ENCODE measurements around the gene ZIM2. TPM values are rescaled to one million over a fixed set of nuclear protein-coding genes. Genes with fewer than 3 reads are reported as not detected.
A peak's percentile ranks its signal among the peaks of the same experiment; 100 is the strongest.

The ZIM2 gene
- total RNA-seq, 4 donors from 2014 or later, result 1.2 TPM; not detected in 3

GRCh38 chr19:56823417-56823816 is 17.1 kb downstream of the ZIM2 start:
- intact Hi-C loops (cut with DNase I), result no loop called here
- no peak for TF ChIP-seq POLR2AphosphoS5 (IDR thresholded peaks at IDR 0.05)
- no peak for TF ChIP-seq CTCF (IDR thresholded peaks at IDR 0.05)
- no peak for TF ChIP-seq POLR2A (IDR thresholded peaks at IDR 0.05; ENCODE audit: low read depth)
- no peak for TF ChIP-seq EP300 (IDR thresholded peaks at IDR 0.05)
- Histone ChIP-seq H3K4me3 (no peak overlapping the region), H3K27ac (replicated peaks in 1 of 4) (no peak overlapping the region), H3K27me3 (no peaks in the 10 kb centered on the region), H3K4me1 (no peaks in the 10 kb centered on the region), H3K9me3 (no peaks in the 10 kb centered on the region), H3K36me3 (peaks cover 0 to 51% (median 40%) of the 10 kb centered on the region in 4 donors)
- WGBS, result 96% methylated on average over 12 of the region's 12 CpGs
- DNase-seq (ENCODE audit: extremely low spot score), result peak; percentile 62

GRCh38 chr19:56822755-56823154 is 17.8 kb downstream of the ZIM2 start:
- Histone ChIP-seq H3K4me3 (no peak overlapping the region), H3K4me1 (no peaks in the 10 kb centered on the region), H3K36me3 (peaks cover 0 to 58% (median 45%) of the 10 kb centered on the region in 4 donors), H3K9me3 (no peaks in the 10 kb centered on the region), H3K27ac (replicated peaks in 1 of 4) (no peak overlapping the region), H3K27me3 (no peaks in the 10 kb centered on the region)
- no peak for DNase-seq (ENCODE audit: extremely low spot score)
- intact Hi-C loops (cut with DNase I), result no loop called here
- TF ChIP-seq EP300 (IDR thresholded peaks at IDR 0.05) (no peak), POLR2A (IDR thresholded peaks at IDR 0.05; ENCODE audit: low read depth) (no peak), POLR2AphosphoS5 (IDR thresholded peaks at IDR 0.05) (no peak), CTCF (IDR thresholded peaks at IDR 0.05) (no peak)
- WGBS, result 95% methylated on average over 3 of the region's 5 CpGs

GRCh38 chr19:56821675-56822074 is 18.9 kb downstream of the ZIM2 start:
- DNase-seq (ENCODE audit: extremely low spot score), result peak; percentile 66
- Histone ChIP-seq H3K4me3 (no peak overlapping the region), H3K36me3 (peaks cover 0 to 68% (median 53%) of the 10 kb centered on the region in 4 donors), H3K4me1 (no peaks in the 10 kb centered on the region), H3K27me3 (no peaks in the 10 kb centered on the region), H3K9me3 (no peaks in the 10 kb centered on the region), H3K27ac (replicated peaks in 1 of 4) (no peak overlapping the region)
- TF ChIP-seq POLR2A (IDR thresholded peaks at IDR 0.05; ENCODE audit: low read depth) (no peak), EP300 (IDR thresholded peaks at IDR 0.05) (no peak), CTCF (IDR thresholded peaks at IDR 0.05) (no peak), POLR2AphosphoS5 (IDR thresholded peaks at IDR 0.05) (no peak)
- 86% methylated on average over 5 of the region's 6 CpGs for WGBS
- intact Hi-C loops (cut with DNase I), result no loop called here

DNA sequence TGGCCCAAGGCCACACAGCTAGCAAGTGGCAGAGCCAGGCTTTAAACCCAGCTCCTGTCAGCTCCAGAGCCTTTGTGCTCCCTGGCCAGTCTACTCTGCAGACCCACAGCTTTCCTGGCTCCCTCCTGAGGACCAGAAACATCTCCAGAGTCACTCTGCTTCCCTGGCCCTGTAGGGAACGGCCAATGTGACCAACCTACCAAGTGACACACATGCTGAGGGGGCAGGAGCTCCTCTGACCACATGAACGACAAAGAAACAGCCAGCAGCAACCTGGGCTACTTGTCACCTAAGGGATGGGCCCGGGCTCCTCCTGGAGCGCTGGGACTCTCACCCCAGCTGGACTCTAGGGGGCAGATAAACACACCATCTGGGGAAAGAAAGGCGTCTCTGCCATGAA is 19.3 kb downstream of the ZIM2 start:
- 58% methylated on average over 5 of the region's 5 CpGs for WGBS
- intact Hi-C loops (cut with DNase I), result no loop called here

More for the DNA sequence above, 19.3 kb downstream of the ZIM2 start:
- Histone ChIP-seq H3K4me1 (no peaks in the 10 kb centered on the region), H3K27me3 (no peaks in the 10 kb centered on the region), H3K27ac (replicated peaks in 1 of 4) (no peak overlapping the region), H3K36me3 (peaks cover 0 to 71% (median 54%) of the 10 kb centered on the region in 4 donors), H3K9me3 (no peaks in the 10 kb centered on the region), H3K4me3 (no peak overlapping the region)
- no peak for TF ChIP-seq EP300 (IDR thresholded peaks at IDR 0.05)
- TF ChIP-seq POLR2A (IDR thresholded peaks at IDR 0.05; ENCODE audit: low read depth), result no peak
- TF ChIP-seq POLR2AphosphoS5 (IDR thresholded peaks at IDR 0.05), result no peak
- no peak for TF ChIP-seq CTCF (IDR thresholded peaks at IDR 0.05)
- DNase-seq (ENCODE audit: extremely low spot score), result peak; percentile 57
